CD1c-positive myeloid dendritic cell (primary cell): ENCODE measurements around the gene SMS.
A peak's percentile ranks its signal among the peaks of the same experiment; 100 is the strongest.

Source experiments
- DNase-seq: peaks from one replicate; pipeline ENCODE4 v3.0.0-alpha.2; 2016; ENCODE audit errors: extremely low spot score

SMS gene

GRCh38 chrX:21940356-21940829, at the start of gene SMS:
TSS of gene SMS (plus strand) at chrX:21940709. CDS start at chrX:21940825, 116 bp downstream.
- DNase-seq, result peak; percentile 81

DNA sequence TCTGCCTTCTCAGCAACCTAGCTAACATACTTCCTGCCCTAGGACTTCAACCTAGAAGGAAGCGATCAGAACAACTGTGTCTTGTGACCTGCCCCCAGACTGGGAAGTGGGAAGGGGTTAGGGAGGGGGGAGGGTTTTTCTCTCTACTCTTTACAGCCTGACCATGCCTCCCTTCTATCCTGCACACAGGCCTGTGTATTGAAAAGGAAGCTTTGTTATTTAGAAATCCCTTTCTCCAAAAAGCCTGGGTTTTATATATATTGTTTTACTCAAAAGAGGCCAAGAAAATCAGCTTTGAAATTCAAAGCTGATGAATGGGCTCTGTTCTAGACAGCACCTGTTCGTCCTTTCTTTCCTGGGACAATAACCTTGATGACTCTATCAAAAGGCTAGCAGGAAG, 35.2 kb upstream of the SMS start:
- peak; percentile 3 for DNase-seq

DNA sequence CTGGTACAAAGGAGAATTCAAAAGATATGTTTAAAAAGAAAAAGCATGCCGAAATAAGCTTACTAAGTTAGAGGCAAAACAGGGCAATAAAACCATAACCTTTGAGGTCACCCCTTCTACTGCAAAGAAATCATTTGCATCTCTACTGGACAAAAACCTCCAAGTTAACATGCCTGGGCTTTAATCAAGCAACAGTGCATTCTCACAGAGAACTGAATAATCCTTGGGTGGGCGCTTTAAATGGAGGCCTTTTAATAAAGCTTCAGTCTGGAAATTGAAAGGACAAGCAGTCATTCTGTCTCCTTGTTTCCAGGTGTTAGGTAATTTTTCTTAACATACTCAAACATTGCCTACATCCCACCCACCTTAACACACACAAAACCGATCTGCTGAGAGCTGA, 34.6 kb upstream of the SMS start:
- DNase-seq, result no peak

DNA sequence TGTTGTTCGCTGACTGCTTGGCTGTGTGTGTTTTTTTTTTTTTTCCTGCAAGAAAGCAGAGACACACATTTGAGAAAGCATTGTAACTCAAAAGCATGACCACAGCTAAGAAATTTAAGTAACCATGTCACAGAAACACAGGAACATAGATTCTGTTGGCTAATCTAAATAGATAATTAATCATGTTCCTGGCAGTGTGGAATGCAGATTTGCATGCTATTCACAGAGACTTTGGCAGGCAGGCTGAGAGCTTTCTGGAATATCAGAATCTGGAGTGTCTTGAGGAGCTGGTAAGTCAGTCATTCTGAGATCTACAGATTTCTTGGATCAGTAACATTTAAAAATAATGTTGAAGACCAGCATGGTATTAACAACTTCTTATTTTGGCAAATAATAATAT, 33.2 kb upstream of the SMS start:
- no peak for DNase-seq

DNA sequence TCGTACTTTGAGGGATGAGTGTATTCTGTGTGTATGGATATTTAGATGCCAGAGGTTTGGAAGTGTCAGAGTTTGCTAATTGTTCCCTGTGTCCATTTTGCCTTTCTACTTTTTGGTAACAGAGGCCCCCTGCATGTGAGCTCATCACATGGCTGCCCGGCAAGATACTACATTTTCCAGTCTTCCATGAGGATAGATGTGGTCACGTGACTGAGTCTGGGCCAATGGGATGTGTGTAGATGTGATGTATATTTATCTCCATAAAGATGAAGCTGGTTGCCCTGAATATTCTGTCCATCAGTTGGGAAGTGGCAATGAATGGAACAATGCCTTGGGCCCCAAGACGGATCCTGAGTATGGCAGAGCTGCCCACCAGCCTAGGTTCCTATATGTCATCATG, 29.0 kb upstream of the SMS start:
- no peak for DNase-seq

GRCh38 chrX:21912220-21912619, 28.3 kb upstream of the SMS start:
- DNase-seq, result no peak

GRCh38 chrX:21912989-21913388, 27.5 kb upstream of the SMS start:
- no peak for DNase-seq

- peak; percentile 64 for DNase-seq
Observed at GRCh38 chrX:21926116-21926515, 14.4 kb upstream of the SMS start.

DNA sequence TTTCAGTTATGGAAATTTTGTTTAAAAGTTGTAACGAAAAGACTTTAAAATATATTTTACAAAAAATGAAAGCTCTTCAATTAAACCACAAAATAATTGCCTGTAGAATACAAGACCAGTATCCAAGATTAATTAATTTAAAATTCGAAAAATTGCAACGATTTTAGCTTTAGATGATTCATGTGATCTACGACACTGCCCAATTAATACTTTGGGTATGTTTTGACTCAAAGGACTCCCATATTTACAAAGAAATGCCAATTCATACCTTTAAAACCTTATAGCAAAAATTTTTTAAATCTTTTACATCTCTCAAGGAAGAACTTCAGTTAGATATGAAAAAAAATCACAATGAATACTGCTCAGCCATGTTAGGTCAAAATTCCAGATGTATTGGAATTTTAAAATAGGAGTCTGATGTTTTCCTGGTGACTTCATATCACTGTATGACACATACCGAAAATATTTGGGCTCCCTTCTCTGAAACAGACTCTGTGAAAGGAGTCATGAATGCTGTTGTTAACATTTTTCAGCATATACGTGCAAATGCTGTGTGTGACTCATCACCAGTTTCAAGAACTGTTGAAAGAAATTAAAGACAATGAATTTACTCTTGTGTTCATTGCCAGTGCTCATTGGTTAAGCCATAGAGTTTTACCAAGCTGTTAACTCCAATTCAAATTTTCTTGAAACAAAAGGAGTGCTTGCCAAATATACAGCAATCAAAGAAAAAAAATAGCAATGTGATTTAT, 13.8 kb upstream of the SMS start:
- DNase-seq, result peak; percentile 74

- DNase-seq, result peak; percentile 36
Observed at GRCh38 chrX:21929209-21929608, 11.3 kb upstream of the SMS start.

DNA sequence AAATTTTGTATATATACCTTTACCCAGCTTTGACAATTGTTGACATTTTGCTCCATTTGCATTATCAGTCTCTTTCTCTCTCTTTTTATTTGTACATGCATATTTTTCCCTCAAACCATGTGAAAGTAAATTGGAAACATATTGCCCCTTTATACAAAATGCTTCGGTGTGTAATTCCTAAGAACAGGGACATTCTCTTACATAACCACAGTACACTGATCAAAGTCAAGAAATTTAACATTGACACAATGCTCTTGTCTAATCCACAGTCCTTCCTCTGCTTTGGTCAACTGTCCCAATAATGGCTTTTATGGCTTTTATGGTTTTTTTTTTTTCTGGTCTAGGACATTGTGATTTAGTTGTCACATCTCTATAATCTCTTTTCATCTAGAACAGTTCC, 9.5 kb upstream of the SMS start:
- DNase-seq, result no peak

GRCh38 chrX:21932292-21933002, 8.1 kb upstream of the SMS start:
- DNase-seq, result peak; percentile 62

DNA sequence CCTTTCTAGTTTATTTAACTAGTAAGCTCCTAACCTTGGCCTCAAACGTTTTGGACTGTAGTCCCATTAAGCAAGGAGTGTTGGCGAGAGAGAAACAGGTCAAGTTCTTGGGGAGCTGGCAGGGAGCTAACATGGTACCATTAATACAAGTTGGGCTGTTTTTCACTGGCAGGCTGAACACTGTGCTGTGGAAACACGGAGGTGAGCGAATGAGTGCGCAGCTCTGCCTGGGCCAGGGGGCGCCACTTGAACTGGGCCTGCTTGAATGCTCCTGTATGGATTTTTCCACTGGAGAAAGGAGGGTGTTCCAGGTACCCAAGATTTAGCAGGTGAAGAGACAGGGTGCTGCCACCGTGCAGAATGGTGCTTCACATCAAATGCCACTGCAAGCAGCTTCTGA, 7.4 kb upstream of the SMS start:
- DNase-seq, result no peak

GRCh38 chrX:21934414-21934813, 6.1 kb upstream of the SMS start:
- DNase-seq, result no peak

DNA sequence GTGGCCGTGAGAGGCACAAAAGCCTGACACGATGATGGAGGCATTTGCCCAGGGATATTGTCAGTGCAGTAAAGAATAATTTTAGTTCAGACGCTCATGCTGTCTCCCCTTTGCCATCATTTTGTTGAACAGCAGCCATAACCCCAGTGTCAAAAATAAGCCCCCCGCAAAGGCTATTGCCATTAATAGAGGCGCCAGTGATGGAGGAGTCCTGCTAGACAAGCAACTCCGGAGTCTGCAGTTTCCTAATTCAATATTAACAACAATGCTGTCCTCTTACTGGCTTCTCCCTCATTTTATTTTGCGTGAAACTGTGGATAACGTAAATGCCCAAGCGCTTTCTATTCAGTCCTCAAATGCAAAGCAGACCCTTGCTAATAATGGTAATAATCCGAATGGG, 603 bp upstream of the SMS start:
- no peak for DNase-seq

GRCh38 chrX:21943460-21944135, 3.1 kb downstream of the SMS start:
- DNase-seq, result no peak

- DNase-seq, result no peak
Observed at GRCh38 chrX:21944136-21944615, 3.7 kb downstream of the SMS start.

GRCh38 chrX:21946925-21947641, 6.6 kb downstream of the SMS start:
- DNase-seq, result no peak

- no peak for DNase-seq
Observed at GRCh38 chrX:21947671-21948070, 7.2 kb downstream of the SMS start.

DNA sequence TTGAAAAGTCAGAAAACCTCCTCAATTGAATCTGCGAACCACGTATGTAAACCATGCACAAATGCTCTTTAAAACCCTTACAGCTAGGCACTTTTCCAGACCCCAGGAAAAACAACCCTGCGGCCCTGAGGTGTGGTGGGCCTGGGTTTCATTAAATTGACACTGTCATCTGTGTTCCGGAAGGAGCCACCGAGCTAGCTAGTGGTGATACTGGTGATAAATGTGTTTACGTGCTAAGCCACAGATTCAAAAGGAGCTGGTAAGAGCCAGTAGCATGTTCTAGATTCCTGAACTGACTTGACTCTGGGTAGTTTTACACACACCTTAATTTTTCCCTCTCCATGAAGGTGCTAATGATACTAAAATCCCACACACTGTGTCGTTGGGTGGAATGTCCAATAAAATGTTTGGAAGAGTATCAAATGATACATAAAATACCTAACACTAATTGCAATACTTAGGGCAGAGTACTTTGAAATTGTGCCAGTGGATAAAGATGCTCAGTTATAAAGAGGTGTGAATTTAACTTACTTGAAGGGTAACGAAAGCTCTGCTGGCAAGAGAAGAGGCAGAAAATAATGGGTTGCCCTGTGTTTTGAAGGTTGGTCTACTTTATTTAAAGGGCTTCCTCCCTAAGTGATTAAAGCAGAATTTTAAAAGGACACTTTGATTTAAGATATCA, 8.5 kb downstream of the SMS start:
- no peak for DNase-seq

DNA sequence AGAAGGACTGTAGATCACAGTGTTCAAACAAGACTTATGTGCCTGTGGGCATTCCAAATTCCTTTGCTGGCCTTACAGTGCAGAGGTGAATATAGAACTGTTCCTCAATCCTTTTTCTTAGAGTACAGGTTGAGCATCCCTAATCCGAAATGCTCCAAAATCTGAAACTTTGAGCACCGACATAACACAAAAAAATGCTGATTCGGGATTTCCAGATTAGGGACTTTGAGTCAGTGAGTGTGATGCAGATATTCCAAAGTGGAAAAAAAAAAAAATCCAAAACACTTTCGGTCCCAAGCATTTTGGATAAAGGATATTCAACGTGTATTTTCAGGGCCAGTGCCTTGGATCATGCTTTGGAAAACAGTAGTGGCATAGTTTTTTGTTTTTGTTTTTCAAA, 9.2 kb downstream of the SMS start:
- DNase-seq, result no peak
